Measurements from ENCODE around the gene OLFM1.

OLFM1 gene

GRCh38 chr9:135087489-135087792, at the start of gene OLFM1:
Gene OLFM1 (plus strand): TSS chr9:135087668. CDS start chr9:135087990, 322 bp downstream.
- no peak for DNase-seq

- no peak for DNase-seq
These were observed 49.1 kb upstream of the OLFM1 start for GRCh38 chr9:135038331-135038730.

GRCh38 chr9:135038826-135039225, 48.6 kb upstream of the OLFM1 start:
- no peak for DNase-seq

- no peak for DNase-seq
These were observed 48.1 kb upstream of the OLFM1 start for GRCh38 chr9:135039266-135039870.

GRCh38 chr9:135039916-135040645, 47.4 kb upstream of the OLFM1 start:
- DNase-seq: no peak

- no peak for DNase-seq
These were observed 46.6 kb upstream of the OLFM1 start for GRCh38 chr9:135040892-135041291.

- no peak for DNase-seq
These were observed 44.1 kb upstream of the OLFM1 start for GRCh38 chr9:135043345-135043744.

GRCh38 chr9:135045264-135045927, 42.1 kb upstream of the OLFM1 start:
- DNase-seq: no peak

GRCh38 chr9:135045928-135046738, 41.3 kb upstream of the OLFM1 start:
- no peak for DNase-seq

- DNase-seq: no peak
These were observed 40.6 kb upstream of the OLFM1 start for GRCh38 chr9:135046739-135047350.

GRCh38 chr9:135047521-135047920, 39.9 kb upstream of the OLFM1 start:
- no peak for DNase-seq

GRCh38 chr9:135048046-135048757, 39.3 kb upstream of the OLFM1 start:
- no peak for DNase-seq

- no peak for DNase-seq
These were observed 38.6 kb upstream of the OLFM1 start for GRCh38 chr9:135048758-135049444.

- no peak for DNase-seq
These were observed 38.0 kb upstream of the OLFM1 start for GRCh38 chr9:135049460-135049859.

GRCh38 chr9:135050072-135050990, 37.1 kb upstream of the OLFM1 start:
- no peak for DNase-seq

GRCh38 chr9:135051316-135052038, 36.0 kb upstream of the OLFM1 start:
- no peak for DNase-seq

GRCh38 chr9:135053133-135053532, 34.3 kb upstream of the OLFM1 start:
- no peak for DNase-seq

GRCh38 chr9:135055181-135055580, 32.3 kb upstream of the OLFM1 start:
- DNase-seq: no peak

- no peak for DNase-seq
These were observed 30.9 kb upstream of the OLFM1 start for GRCh38 chr9:135056541-135056940.
